Loucy (cell line): Measurements from ENCODE around the gene EIF1AX.

Source experiments
- H2AFZ ChIP-seq: fragments of 200-600 bp; sonication (generic); 2 replicates; pipeline ENCODE4 v1.6.0; 2016; ENCODE audit warnings: antibody characterized with exemption, mild to moderate bottlenecking, low read length, moderate library complexity
- H3F3A ChIP-seq: fragments of 200-600 bp; 2 replicates; pipeline ENCODE4 v1.6.0; 2016; ENCODE audit warnings: antibody characterized with exemption, low read depth, mild to moderate bottlenecking
- H3K27me3 ChIP-seq: fragments of 200-600 bp; sonication (generic); 2 replicates; pipeline ENCODE4 v1.6.1; 2014; ENCODE audit warnings: low read length, mild to moderate bottlenecking; ENCODE audit not compliant: insufficient read depth, poor library complexity, severe bottlenecking
- H3K36me3 ChIP-seq: fragments of 200-600 bp; sonication (generic); 2 replicates; pipeline ENCODE4 v1.6.1; 2016; ENCODE audit warnings: low read length; ENCODE audit not compliant: insufficient read depth
- H3K4me1 ChIP-seq: fragments of 200-600 bp; sonication (generic); 2 replicates; pipeline ENCODE4 v1.5.1; 2014; ENCODE audit warnings: low read length, mild to moderate bottlenecking; ENCODE audit not compliant: insufficient read depth, poor library complexity, severe bottlenecking
- H3K4me2 ChIP-seq: fragments of 200-600 bp; sonication (generic); 2 replicates; pipeline ENCODE4 v1.6.0; 2014; ENCODE audit warnings: antibody characterized with exemption, low read length, low read depth, mild to moderate bottlenecking; ENCODE audit not compliant: poor library complexity, severe bottlenecking
- H3K4me3 ChIP-seq: fragments of 200-600 bp; sonication (generic); 2 replicates; pipeline ENCODE4 v1.5.1; 2014; ENCODE audit warnings: low read length, mild to moderate bottlenecking, mixed read lengths; ENCODE audit not compliant: poor library complexity, severe bottlenecking
- H3K79me2 ChIP-seq: fragments of 200-600 bp; sonication (generic); 2 replicates; pipeline ENCODE4 v1.6.1; 2014; ENCODE audit warnings: low read length; ENCODE audit not compliant: insufficient read depth
- H3K9ac ChIP-seq: fragments of 200-600 bp; sonication (generic); 2 replicates; pipeline ENCODE4 v1.6.0; 2014; ENCODE audit warnings: mild to moderate bottlenecking, low read depth, low read length, moderate library complexity; ENCODE audit not compliant: poor library complexity, severe bottlenecking
- H3K9me2 ChIP-seq: fragments of 200-600 bp; sonication (generic); replicated peaks from 2 replicates; pipeline ENCODE4 v1.6.1; 2016; ENCODE audit warnings: low read depth, low read length, mixed read lengths
- H3K9me3 ChIP-seq: fragments of 200-600 bp; sonication (generic); 2 replicates; pipeline ENCODE4 v1.6.1; 2014; ENCODE audit warnings: mild to moderate bottlenecking, antibody characterized with exemption, low read length, low read depth; ENCODE audit not compliant: insufficient read depth
- H4K20me1 ChIP-seq: fragments of 200-600 bp; sonication (generic); 2 replicates; pipeline ENCODE4 v1.6.0; 2014; ENCODE audit warnings: antibody characterized with exemption, low read length, mild to moderate bottlenecking; ENCODE audit not compliant: insufficient read depth, poor library complexity, severe bottlenecking
- CTCF ChIP-seq: fragments of 200-600 bp; sonication (generic); conservative IDR thresholded peaks from 2 replicates; pipeline ENCODE4 v1.5.1; 2014; ENCODE audit warnings: mild to moderate bottlenecking, antibody characterized with exemption, low read length
- EZH2phosphoT487 ChIP-seq: fragments of 200-600 bp; IDR thresholded peaks from 2 replicates; pipeline ENCODE4 v1.6.1; 2018; ENCODE audit warnings: antibody characterized with exemption, mild to moderate bottlenecking, moderate library complexity, borderline replicate concordance

EIF1AX gene

GRCh38 chrX:20143561-20143960, 1.9 kb upstream of the EIF1AX start:
- TF ChIP-seq CTCF (peak; percentile 31), EZH2phosphoT487 (no peak)
- Histone ChIP-seq H2AFZ (no peak overlapping the region), H3K27me3 (no peaks in the 10 kb centered on the region), H3K9ac (no peak overlapping the region), H3K4me1 (peaks cover 35% of the 10 kb centered on the region), H3K4me3 (no peak overlapping the region), H3F3A (no peaks in the 10 kb centered on the region; the same call in 1 of the 2 replicates), H3K79me2 (peaks cover 29% of the 10 kb centered on the region), H3K9me3 (no peaks in the 10 kb centered on the region), H3K9me2 (no peaks in the 10 kb centered on the region), H4K20me1 (peaks cover 27% of the 10 kb centered on the region), H3K36me3 (no peaks in the 10 kb centered on the region), H3K4me2 (no peak overlapping the region)

- no peak overlapping the region for H2AFZ ChIP-seq
- no peaks in the 10 kb centered on the region for H3K9me3 ChIP-seq
- no peak overlapping the region for H3K9ac ChIP-seq
- H3K4me2 ChIP-seq, result peak overlapping the region; percentile 40
- peaks cover 36% of the 10 kb centered on the region for H3K4me1 ChIP-seq
- H3F3A ChIP-seq, result no peaks in the 10 kb centered on the region; the same call in 1 of the 2 replicates
- no peak for TF ChIP-seq CTCF
- no peak for TF ChIP-seq EZH2phosphoT487
- no peaks in the 10 kb centered on the region for H3K9me2 ChIP-seq
- no peak overlapping the region for H3K4me3 ChIP-seq
- H3K36me3 ChIP-seq, result no peaks in the 10 kb centered on the region; the same call in 1 of the 2 replicates
- peaks cover 33% of the 10 kb centered on the region for H3K79me2 ChIP-seq
- no peaks in the 10 kb centered on the region for H3K27me3 ChIP-seq
- peaks cover 31% of the 10 kb centered on the region for H4K20me1 ChIP-seq
These were observed 1.5 kb upstream of the EIF1AX start for GRCh38 chrX:20143111-20143510.

DNA sequence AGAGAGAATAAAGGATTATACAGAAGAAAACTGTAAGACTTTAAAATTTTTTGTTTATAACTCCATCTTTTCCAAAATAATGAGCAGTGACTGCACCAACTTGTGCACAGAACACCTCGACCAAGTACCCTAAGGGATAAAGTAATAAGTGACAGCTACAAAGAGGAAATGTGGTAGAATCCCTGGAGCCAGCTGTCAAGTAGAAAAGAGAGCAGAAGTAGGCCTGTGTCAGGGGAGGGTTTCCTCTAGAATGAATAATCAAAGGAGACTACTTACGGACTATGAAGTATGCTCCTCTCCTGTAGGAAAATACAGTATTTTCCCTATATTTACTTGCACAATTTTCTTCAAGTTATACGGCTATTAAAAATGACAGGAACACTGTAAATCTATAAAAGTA, 1.2 kb downstream of the EIF1AX start:
- peak overlapping the region; percentile 92 for H3K4me2 ChIP-seq
- H3K79me2 ChIP-seq, result peaks cover 59% of the 10 kb centered on the region
- peaks cover 44% of the 10 kb centered on the region for H4K20me1 ChIP-seq
- H3K9me2 ChIP-seq, result no peaks in the 10 kb centered on the region
- H3K4me1 ChIP-seq, result peaks cover 53% of the 10 kb centered on the region
- peaks cover 17% of the 10 kb centered on the region; the same call in 1 of the 2 replicates for H3K36me3 ChIP-seq
- H3K27me3 ChIP-seq, result no peaks in the 10 kb centered on the region
- peak overlapping the region; percentile 91 for H3K9ac ChIP-seq
- H2AFZ ChIP-seq, result no peak overlapping the region
- H3K9me3 ChIP-seq, result no peaks in the 10 kb centered on the region
- TF ChIP-seq CTCF (no peak), EZH2phosphoT487 (no peak)
- peak overlapping the region; percentile 99 for H3K4me3 ChIP-seq
- no peaks in the 10 kb centered on the region; the same call in 1 of the 2 replicates for H3F3A ChIP-seq
